ENCODE data around the gene PSME1. TPM values are rescaled to one million over a fixed set of nuclear protein-coding genes. Genes with fewer than 3 reads are reported as not detected.

The PSME1 gene
- total RNA-seq, 4 donors from 2014 or later, result 81.3 to 125 (median 114) TPM

DNA sequence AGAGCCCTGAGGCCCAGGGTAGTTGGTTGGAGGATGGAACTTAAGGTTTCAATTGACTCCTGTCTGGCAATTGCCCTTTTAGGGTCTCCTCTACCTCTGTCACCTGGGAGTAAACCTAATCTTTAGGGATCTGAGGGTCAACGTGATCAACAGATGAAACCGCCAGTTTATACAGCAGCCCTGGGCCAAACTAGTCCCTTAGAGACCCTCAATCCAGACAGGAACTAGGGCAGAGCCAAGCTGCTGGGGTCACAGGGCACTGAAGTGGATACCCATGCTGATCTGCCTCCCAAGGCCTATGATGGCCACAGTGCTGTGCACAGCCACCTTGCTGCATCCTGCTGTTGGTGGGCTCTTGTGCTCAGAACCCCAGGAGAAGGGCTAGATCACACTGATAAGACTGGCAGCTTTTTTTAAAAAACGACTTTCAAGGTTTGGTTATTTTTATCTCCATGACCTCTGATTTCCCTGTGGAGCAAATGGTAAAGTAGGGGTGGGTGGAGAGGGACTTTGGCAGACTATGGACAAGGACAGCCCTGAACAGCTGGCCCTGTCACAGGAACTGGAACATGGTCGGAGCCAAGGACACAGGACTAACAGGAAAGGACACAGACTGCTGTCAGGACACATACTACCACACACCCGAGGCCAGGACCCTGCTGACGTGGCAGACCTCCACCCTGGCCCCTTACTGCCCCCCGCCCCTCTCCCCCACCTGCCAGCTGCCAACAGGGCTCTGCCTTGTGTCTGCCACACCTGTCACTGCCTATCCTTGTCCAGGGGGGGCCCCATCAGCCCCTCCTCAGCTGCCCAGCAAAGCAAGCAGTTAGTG lies 5.1 kb upstream of the PSME1 start:
- TF ChIP-seq POLR2A (IDR thresholded peaks at IDR 0.05) (no peak), CTCF (IDR thresholded peaks at IDR 0.05) (no peak)
- 66 to 71% methylated on average over 6 to 7 of the region's 7 CpGs for whole genome bisulfite sequencing, 2 donors
- intact Hi-C loops (cut with DNase I; ENCODE audit: low total_unique reads), result no loop called here
- DNase-seq (ENCODE audit: low spot score in 2 of 2), result no peak
- H3K4me3 ChIP-seq (ENCODE audit: low read depth, poor library complexity, severe bottlenecking), result no peak overlapping the region

DNA sequence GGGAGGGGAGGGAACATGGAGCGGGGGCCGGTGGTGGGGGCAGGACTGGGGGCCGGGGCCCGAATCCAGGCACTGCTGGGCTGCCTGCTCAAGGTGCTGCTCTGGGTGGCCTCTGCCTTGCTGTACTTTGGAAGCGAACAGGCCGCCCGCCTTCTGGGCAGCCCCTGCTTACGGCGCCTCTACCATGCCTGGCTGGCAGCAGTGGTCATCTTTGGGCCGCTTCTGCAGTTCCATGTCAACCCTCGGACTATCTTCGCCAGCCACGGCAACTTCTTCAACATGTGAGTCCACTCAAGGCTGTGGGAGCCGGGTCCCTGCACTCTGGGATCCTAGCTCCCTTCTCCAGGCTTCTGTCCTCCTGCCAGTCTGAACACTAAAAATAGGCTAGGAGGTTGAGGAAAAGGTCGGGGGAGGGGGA lies 4.4 kb upstream of the PSME1 start:
- no peak for DNase-seq (ENCODE audit: low spot score in 2 of 2)

DNA sequence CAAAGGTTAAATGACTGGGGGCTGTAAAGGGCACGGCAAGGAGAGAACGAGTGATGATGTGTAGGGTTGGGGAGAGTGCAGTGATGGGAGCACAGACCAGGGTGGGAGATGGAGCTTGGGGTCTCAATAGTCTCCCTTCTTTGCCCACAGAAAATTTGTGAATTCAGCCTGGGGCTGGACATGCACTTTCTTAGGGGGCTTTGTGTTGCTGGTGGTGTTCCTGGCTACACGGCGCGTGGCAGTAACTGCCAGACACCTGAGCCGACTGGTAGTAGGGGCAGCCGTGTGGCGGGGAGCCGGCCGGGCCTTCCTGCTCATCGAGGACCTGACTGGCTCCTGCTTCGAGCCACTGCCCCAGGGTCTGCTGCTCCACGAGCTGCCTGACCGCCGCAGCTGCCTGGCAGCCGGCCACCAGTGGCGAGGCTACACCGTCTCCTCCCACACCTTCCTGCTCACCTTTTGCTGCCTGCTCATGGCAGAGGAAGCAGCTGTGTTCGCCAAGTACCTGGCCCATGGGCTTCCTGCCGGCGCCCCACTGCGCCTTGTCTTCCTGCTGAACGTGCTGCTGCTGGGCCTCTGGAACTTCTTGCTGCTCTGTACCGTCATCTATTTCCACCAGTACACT lies 3.8 kb upstream of the PSME1 start:
- TF ChIP-seq POLR2A (IDR thresholded peaks at IDR 0.05) (no peak), CTCF (IDR thresholded peaks at IDR 0.05) (no peak)
- intact Hi-C loops (cut with DNase I; ENCODE audit: low total_unique reads), result no loop called here
- WGBS, 2 donors, result 48 to 58% methylated on average over 16 to 24 of the region's 24 CpGs
- no peak overlapping the region for H3K4me3 ChIP-seq (ENCODE audit: low read depth, poor library complexity, severe bottlenecking)
- no peak for DNase-seq (ENCODE audit: low spot score in 2 of 2)

More for the DNA sequence above, 4.4 kb upstream of the PSME1 start:
- TF ChIP-seq POLR2A (IDR thresholded peaks at IDR 0.05) (no peak), CTCF (IDR thresholded peaks at IDR 0.05) (no peak)
- no peak overlapping the region for H3K4me3 ChIP-seq (ENCODE audit: low read depth, poor library complexity, severe bottlenecking)
- 78 to 83% methylated on average over 15 of the region's 15 CpGs for WGBS, 2 donors
- intact Hi-C loops (cut with DNase I; ENCODE audit: low total_unique reads), result no loop called here

DNA sequence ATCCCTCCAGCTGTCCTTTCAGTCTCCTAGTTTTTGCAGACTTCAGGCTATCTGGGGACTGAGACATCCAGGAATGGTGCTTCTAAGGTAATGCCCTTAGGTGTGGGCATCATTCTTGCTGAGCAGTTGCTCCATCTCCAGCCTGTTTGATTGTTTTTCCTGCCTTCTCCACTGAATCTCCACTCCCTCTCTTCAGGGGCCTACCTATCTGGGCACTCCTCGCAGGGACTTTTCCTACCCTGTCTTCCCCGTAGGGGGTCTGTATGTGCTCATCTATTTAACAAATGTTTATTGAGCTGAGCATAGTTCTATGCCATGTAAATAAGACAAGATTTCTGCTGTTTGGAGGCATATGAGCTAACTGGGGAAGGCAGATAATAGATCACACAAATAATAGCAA lies 3.0 kb upstream of the PSME1 start:
- no peak overlapping the region for H3K4me3 ChIP-seq (ENCODE audit: low read depth, poor library complexity, severe bottlenecking)
- 94% methylated on average over 2 of the region's 2 CpGs for WGBS, 2 donors
- TF ChIP-seq POLR2A (IDR thresholded peaks at IDR 0.05) (no peak), CTCF (IDR thresholded peaks at IDR 0.05) (no peak)
- intact Hi-C loops (cut with DNase I; ENCODE audit: low total_unique reads), result no loop called here
- DNase-seq (ENCODE audit: low spot score in 2 of 2), result no peak

DNA sequence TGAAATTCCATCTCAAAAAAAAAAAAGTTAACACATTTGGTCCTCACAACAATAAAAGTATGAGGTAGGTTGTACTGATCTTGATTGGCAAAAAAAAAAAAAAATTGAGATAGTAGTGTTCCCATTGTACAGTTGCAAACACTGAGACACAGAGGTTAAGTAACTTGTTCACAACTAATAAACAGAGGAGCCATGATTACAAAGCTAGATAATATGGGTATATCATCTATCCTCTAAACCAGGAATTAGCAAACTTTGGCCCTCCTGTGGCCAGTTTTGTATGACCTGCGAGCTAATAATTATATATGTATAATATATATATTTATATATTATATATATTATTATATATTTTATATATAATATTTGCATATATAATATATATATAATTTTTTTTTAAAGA lies 2.3 kb upstream of the PSME1 start:
- TF ChIP-seq POLR2A (IDR thresholded peaks at IDR 0.05), result no peak
- no peak for TF ChIP-seq CTCF (IDR thresholded peaks at IDR 0.05)
- intact Hi-C loops (cut with DNase I; ENCODE audit: low total_unique reads), result no loop called here
- 93 to 98% methylated on average over 1 of the region's 1 CpG for WGBS, 2 donors

More for the DNA sequence above, 2.3 kb upstream of the PSME1 start:
- no peak overlapping the region for H3K4me3 ChIP-seq (ENCODE audit: low read depth, poor library complexity, severe bottlenecking)
- DNase-seq (ENCODE audit: low spot score in 2 of 2), result no peak
